Measurements from ENCODE around the gene ITPK1.
A peak's percentile ranks its signal among the peaks of the same experiment; 100 is the strongest.

ITPK1 gene

DNA sequence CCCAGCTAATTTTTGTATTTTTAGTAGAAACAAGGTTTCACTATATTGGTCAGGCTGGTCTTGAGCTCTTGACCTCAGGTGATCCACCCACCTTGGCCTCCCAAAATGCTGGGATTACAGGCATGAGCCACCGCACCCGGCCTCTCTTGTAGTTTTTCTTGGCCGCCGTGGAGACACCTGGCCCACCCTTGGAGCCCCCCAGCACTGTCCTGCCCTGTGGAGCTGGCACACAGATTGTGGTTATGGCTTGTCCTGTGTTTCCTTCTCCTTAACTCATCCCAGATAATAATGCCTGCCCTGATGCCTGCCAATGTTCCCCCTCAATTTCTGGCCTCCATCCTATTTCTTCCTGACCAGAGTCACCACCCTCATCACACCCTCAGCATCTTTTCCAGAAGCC lies 134.9 kb downstream of the ITPK1 start:
- POLR2A ChIA-PET, result no interaction called here
- TF ChIP-seq, protein P1, sequence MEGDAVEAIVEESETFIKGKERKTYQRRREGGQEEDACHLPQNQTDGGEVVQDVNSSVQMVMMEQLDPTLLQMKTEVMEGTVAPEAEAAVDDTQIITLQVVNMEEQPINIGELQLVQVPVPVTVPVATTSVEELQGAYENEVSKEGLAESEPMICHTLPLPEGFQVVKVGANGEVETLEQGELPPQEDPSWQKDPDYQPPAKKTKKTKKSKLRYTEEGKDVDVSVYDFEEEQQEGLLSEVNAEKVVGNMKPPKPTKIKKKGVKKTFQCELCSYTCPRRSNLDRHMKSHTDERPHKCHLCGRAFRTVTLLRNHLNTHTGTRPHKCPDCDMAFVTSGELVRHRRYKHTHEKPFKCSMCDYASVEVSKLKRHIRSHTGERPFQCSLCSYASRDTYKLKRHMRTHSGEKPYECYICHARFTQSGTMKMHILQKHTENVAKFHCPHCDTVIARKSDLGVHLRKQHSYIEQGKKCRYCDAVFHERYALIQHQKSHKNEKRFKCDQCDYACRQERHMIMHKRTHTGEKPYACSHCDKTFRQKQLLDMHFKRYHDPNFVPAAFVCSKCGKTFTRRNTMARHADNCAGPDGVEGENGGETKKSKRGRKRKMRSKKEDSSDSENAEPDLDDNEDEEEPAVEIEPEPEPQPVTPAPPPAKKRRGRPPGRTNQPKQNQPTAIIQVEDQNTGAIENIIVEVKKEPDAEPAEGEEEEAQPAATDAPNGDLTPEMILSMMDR (IDR thresholded peaks at IDR 0.05; ENCODE audit: control extremely low read depth, extremely low read depth, low read depth, missing control alignments), result no peak
- DNase-seq (ENCODE audit: extremely low spot score), result no peak
- CTCF ChIA-PET, result no interaction called here

GRCh38 chr14:92978229-92979021 lies 137.3 kb downstream of the ITPK1 start:
- POLR2A ChIA-PET, result no interaction called here
- TF ChIP-seq, protein P1 (IDR thresholded peaks at IDR 0.05; ENCODE audit: control extremely low read depth, extremely low read depth, low read depth, missing control alignments), result no peak
- no peak for DNase-seq (ENCODE audit: extremely low spot score)
- CTCF ChIA-PET, result interaction anchor here (1.3 to 1.5 kb wide), 2 partner anchors 19 to 138 kb away, joined by 3 read pairs; no protein-coding TSS in a partner anchor

DNA sequence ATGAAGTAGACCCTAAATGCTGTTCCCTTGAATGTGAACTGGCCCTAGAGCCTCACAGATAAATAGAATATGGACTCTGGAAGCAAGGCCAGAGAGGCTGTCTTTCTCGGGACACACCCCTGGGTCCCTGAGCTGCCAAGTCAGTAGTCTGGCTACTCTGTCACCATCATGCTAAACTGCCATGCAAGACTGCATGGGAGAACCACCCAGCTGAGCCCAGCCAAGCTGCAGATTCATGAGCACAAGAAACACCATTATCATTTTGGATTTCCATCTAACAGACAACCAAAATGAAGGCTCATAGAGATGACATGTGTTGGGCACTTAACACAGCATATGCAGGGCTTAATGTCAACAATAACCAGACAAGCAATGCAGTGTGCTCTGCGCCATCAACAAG lies 139.5 kb downstream of the ITPK1 start:
- ChIA-PET CTCF (interaction anchor here (1.0 kb wide), 1 partner anchor 24 kb away, joined by 6 read pairs; no protein-coding TSS in a partner anchor), POLR2A (no interaction called here)
- TF ChIP-seq, protein P1 (IDR thresholded peaks at IDR 0.05; ENCODE audit: control extremely low read depth, extremely low read depth, low read depth, missing control alignments), result no peak
- DNase-seq (ENCODE audit: extremely low spot score), result no peak

DNA sequence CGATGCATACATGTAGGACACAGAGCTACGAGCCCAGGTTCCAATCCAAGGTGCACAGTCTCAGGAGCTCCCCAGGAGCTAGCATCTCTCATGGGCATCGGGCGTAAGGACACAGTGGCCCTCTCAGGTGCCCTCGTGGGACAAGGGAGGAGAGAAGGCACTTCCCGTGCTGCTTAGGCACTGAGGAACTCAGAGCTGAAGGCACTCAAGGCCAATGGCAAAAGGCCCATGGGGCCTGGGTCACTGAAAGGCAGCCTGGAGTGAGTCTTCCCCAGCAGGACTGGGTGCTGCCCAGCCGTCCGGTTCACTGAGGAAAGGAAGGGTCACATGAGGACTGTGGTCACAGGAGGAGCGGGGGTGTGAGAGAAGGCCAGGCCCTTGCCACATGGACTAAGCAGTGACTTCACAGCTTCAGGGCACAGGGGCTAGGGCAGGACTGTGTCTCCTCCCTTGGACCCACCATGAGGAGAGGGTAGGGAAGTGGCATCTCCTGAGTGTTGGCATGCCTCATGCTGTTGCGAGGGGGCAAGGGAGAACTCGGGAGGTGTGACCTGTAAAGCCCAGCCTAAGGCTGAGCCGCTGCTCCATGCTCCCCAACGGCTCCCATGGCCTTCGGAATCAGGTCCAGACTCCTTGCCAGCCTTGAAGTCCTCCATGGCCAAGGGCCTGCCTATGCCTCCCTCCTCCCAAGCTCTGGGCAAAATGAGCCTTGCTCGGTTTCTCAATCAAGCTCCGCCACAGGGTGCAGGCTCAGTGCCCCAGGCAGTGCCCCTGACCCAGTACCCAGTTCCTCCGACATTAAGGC lies 141.0 kb downstream of the ITPK1 start:
- ChIA-PET POLR2A (no interaction called here), CTCF (interaction anchor here (1.0 kb wide), 1 partner anchor 158 kb away, joined by 3 read pairs; no protein-coding TSS in a partner anchor)
- no peak for DNase-seq (ENCODE audit: extremely low spot score)
- TF ChIP-seq, protein P1 (IDR thresholded peaks at IDR 0.05; ENCODE audit: control extremely low read depth, extremely low read depth, low read depth, missing control alignments), result no peak

DNA sequence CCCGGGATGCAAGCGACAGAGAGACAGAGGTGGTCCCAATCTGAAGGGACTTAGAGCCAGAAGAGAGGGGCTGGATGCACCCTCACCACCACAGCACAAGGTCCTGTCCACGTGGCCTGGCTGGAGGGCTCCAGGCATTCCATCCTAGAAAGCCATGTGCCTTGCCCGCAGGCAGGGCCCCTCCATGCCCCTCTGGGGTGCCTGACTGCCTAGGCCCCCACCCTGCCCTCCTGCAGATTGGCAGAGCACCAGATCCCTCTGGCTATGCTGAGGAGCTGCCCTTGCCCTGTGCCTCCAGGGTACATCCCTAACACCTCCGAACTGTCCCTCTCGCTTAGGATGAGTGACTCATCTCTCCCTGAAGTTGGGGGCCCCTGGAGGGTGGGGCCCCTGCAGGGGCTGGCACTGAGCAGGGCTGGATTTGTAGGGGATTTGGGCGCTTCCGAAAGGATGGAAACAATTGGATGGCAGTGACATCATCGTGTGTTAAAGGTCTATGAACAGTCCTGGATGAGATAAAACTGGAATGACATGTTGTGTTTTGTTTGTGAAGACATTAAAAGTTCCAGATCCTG lies 141.8 kb downstream of the ITPK1 start:
- POLR2A ChIA-PET, result no interaction called here
- TF ChIP-seq, protein P1 (IDR thresholded peaks at IDR 0.05; ENCODE audit: control extremely low read depth, extremely low read depth, low read depth, missing control alignments), result no peak
- DNase-seq (ENCODE audit: extremely low spot score), result no peak
- CTCF ChIA-PET, result interaction anchor here (1.0 kb wide), 1 partner anchor 158 kb away, joined by 3 read pairs; no protein-coding TSS in a partner anchor

- TF ChIP-seq, protein P1 (IDR thresholded peaks at IDR 0.05; ENCODE audit: control extremely low read depth, extremely low read depth, low read depth, missing control alignments), result peak; percentile 3
- DNase-seq (ENCODE audit: extremely low spot score), result no peak
- ChIA-PET POLR2A (no interaction called here), CTCF (no interaction called here)
Measured at GRCh38 chr14:92973261-92973797, 142.4 kb downstream of the ITPK1 start.
